IMR-90 (cell line): Measurements from ENCODE around the gene FGFR4.

ENCODE experiments used
- CEBPB ChIP-seq: IDR thresholded peaks from 2 replicates; pipeline ENCODE4 v1.6.1; 2012; ENCODE audit warnings: low read depth, low read length, improper control_type of control experiment
- SMC3 ChIP-seq: fragments of 150-350 bp; IDR thresholded peaks from 2 replicates; pipeline ENCODE4 v1.6.1; 2016; ENCODE audit warnings: low read depth, mild to moderate bottlenecking, antibody characterized with exemption, low read length, moderate library complexity

DNA sequence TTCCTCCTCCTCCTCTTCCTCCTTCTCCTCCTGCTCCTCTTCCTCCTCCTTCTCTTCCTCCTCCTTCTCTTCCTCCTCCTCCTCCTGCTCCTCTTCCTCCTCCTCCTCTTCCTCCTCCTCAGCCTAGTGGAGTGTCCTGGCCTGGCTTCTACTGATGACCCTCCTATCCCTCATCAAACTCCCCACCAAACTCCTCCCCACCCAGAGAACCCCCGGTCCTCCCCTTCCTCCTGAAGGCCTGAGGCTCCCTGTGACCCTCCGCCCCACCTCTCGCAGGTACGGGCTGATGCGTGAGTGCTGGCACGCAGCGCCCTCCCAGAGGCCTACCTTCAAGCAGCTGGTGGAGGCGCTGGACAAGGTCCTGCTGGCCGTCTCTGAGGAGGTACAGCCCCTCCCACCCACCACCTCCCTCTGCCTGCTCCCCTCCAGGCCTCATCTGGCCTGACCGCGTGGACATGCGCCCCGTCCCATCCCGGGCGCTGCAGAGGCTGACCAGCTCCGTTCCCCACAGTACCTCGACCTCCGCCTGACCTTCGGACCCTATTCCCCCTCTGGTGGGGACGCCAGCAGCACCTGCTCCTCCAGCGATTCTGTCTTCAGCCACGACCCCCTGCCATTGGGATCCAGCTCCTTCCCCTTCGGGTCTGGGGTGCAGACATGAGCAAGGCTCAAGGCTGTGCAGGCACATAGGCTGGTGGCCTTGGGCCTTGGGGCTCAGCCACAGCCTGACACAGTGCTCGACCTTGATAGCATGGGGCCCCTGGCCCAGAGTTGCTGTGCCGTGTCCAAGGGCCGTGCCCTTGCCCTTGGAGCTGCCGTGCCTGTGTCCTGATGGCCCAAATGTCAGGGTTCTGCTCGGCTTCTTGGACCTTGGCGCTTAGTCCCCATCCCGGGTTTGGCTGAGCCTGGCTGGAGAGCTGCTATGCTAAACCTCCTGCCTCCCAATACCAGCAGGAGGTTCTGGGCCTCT lies 10.6 kb downstream of the FGFR4 start:
- TF ChIP-seq CEBPB (no peak), SMC3 (no peak)
